Fibroblast of the aortic adventitia (primary cell): ENCODE measurements around the gene PSTPIP2. TPM values are rescaled to one million over a fixed set of nuclear protein-coding genes. Genes with fewer than 3 reads are reported as not detected.

Experiments used
- DNase-seq: peaks from one replicate; pipeline ENCODE4 v3.0.0-alpha.2; 2010; ENCODE audit warnings: low read depth
- H3K4me3 ChIP-seq: 2 replicates; pipeline ENCODE4 v1.5.1; 2011; ENCODE audit warnings: low read depth, mild to moderate bottlenecking, control low read depth, low read length, moderate library complexity
- small RNA-seq: library from RNA; depleted of rRNA; stranded (forward); fragments of <200 nt; gene quantifications from one replicate; pipeline ENCODE3, GENCODE V24; 2012
- total RNA-seq: library from RNA; depleted of rRNA; stranded (reverse); fragments of >200 nt; gene quantifications from 2 replicates; pipeline ENCODE4 v1.2.3, GENCODE V29; 2012; ENCODE audit warnings: low replicate concordance
- TF ChIP-seq, protein P1 (sequence below): IDR thresholded peaks from 2 replicates; pipeline ENCODE4 v1.5.1; 2011; ENCODE audit warnings: mild to moderate bottlenecking, low read length, control low read depth, inconsistent platforms; ENCODE audit not compliant: insufficient read depth

Gene PSTPIP2
- total RNA-seq, 1 donor, result 6.4 TPM

DNA sequence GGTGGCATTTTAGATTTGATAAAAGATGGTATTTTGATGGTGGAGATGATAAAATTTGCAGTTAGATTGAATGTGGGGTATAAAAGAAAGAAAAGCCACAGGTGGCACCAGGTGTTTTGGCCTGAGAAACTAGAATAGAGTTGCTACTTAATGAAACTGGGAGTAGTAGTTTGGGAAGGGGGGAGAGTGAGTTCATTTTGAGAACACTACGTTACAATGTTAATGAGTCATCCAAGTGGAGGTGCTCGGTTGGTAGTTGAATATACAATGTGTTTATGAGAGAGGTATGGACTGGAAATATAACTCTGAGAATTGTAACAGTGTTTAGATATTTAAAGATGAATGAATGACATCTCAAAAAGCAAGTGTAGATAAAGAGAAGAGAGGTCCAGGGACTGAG, 131.3 kb downstream of the PSTPIP2 start:
- DNase-seq, result no peak
- H3K4me3 ChIP-seq, result no peak overlapping the region
- TF ChIP-seq, protein P1, sequence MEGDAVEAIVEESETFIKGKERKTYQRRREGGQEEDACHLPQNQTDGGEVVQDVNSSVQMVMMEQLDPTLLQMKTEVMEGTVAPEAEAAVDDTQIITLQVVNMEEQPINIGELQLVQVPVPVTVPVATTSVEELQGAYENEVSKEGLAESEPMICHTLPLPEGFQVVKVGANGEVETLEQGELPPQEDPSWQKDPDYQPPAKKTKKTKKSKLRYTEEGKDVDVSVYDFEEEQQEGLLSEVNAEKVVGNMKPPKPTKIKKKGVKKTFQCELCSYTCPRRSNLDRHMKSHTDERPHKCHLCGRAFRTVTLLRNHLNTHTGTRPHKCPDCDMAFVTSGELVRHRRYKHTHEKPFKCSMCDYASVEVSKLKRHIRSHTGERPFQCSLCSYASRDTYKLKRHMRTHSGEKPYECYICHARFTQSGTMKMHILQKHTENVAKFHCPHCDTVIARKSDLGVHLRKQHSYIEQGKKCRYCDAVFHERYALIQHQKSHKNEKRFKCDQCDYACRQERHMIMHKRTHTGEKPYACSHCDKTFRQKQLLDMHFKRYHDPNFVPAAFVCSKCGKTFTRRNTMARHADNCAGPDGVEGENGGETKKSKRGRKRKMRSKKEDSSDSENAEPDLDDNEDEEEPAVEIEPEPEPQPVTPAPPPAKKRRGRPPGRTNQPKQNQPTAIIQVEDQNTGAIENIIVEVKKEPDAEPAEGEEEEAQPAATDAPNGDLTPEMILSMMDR, result no peak

DNA sequence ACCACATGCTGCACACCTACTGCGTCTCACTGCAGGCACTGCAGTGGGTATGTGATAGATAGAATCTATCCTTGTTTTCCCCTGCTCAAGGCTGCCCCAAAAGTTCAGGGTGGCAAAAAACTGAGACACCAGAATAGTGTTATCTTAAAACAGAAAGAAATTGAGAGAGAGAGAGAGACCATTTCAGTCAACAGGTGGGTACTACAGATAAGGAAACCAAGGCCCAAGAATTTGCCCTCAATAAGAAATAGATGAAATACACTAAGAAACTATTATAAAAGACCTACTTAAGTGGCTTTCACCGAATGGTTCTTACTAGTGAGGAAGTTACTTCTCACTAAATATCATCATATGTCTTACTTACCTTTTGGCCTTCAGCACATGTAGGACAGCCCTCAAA, 132.8 kb downstream of the PSTPIP2 start:
- TF ChIP-seq, protein P1, result no peak
- no peak for DNase-seq
- no peak overlapping the region for H3K4me3 ChIP-seq

- no peak for DNase-seq
- TF ChIP-seq, protein P1, result no peak
- no peak overlapping the region for H3K4me3 ChIP-seq
Measured at GRCh38 chr18:45938488-45938935, 133.5 kb downstream of the PSTPIP2 start.

GRCh38 chr18:45935591-45936335, 136.3 kb downstream of the PSTPIP2 start:
- TF ChIP-seq, protein P1, result no peak
- peak; percentile 8 for DNase-seq
- no peak overlapping the region for H3K4me3 ChIP-seq

Small RNA genes within 50 kb of the gene (small RNA-seq; reads per million reads assigned to genes)
- gene RN7SKP26 (not detected), gene RNU6-1278P (not detected), gene RNY4P37 (not detected)

Other genes starting within 250 kb of the PSTPIP2 start
- 8.4 TPM in 1 of 2 replicates, not detected in the other for gene SIGLEC15, start 246.6 kb downstream of the PSTPIP2 start, total RNA-seq
- gene EPG5, start 104.9 kb downstream of the PSTPIP2 start, total RNA-seq, result 14.6 and 66.3 TPM in 2 replicates
- gene ATP5F1A, start 26.0 kb upstream of the PSTPIP2 start, total RNA-seq, result 609 and 2,625 TPM in 2 replicates
- gene HAUS1, start 32.1 kb upstream of the PSTPIP2 start, total RNA-seq, result 22.2 and 54.7 TPM in 2 replicates